SK-N-SH (cell line): ENCODE measurements around the gene IRF2. TPM values are rescaled to one million over a fixed set of nuclear protein-coding genes. Genes with fewer than 3 reads are reported as not detected.

Source experiments
- CTCF ChIA-PET: fragments of 300-600, 350-600 bp; formaldehyde crosslinking; extraction: SDS; loops from one replicate; lab custom pipeline; 2021; lab: Yijun Ruan, JAX
- POLR2A ChIA-PET: fragments of 350-600 bp; sonication (Branson Sonifier 250); formaldehyde crosslinking; extraction: SDS; loops from one replicate; lab custom pipeline; 2020; ENCODE audit warnings: antibody characterized with exemption, inconsistent platforms; lab: Yijun Ruan, JAX
- DNase-seq: peaks from one replicate; pipeline ENCODE4 v3.0.0; 2012
- H2AFZ ChIP-seq: fragments of 200-600 bp; sonication (generic); 2 replicates; pipeline ENCODE4 v1.8.1; 2016; ENCODE audit warnings: antibody characterized with exemption, mild to moderate bottlenecking, low read depth
- H3F3A ChIP-seq: fragments of 200-600 bp; sonication (generic); replicated peaks from 2 replicates; pipeline ENCODE3; 2016; ENCODE audit warnings: antibody characterized with exemption, mild to moderate bottlenecking; ENCODE audit not compliant: insufficient read depth
- H3K27ac ChIP-seq, 2 experiments: fragments of 200-500 bp in 1 of 2; fragments of 200-600 bp in 1 of 2; sonication (Bioruptor generic) in 1 of 2; sonication (generic), shearing (Covaris generic) in 1 of 2; 2 replicates each; pipeline versions ENCODE4 v1.5.1 to v1.6.1; 2014 to 2016; ENCODE audit warnings: low read depth in 2 of 2, inconsistent platforms in 1 of 2, low read length in 1 of 2, mild to moderate bottlenecking in 1 of 2, mixed read lengths in 1 of 2
- H3K27me3 ChIP-seq: fragments of 200-600 bp; sonication (generic), shearing (Covaris generic); 2 replicates; pipeline ENCODE4 v1.6.1; 2016; ENCODE audit warnings: mixed run types; ENCODE audit not compliant: insufficient read depth
- H3K36me3 ChIP-seq, 2 experiments: fragments of 200-500 bp in 1 of 2; fragments of 200-600 bp in 1 of 2; sonication (Bioruptor generic) in 1 of 2; sonication (generic) in 1 of 2; replicated peaks in 1 of 2; 2 replicates each; pipeline versions ENCODE3 to v1.5.1; 2014 to 2016; ENCODE audit warnings: low read length in 1 of 2, mild to moderate bottlenecking in 1 of 2; ENCODE audit not compliant: insufficient read depth in 2 of 2, control insufficient read depth in 1 of 2
- H3K4me1 ChIP-seq, 2 experiments: fragments of 200-500 bp in 1 of 2; fragments of 200-600 bp in 1 of 2; sonication (Bioruptor generic) in 1 of 2; sonication (generic), shearing (Covaris generic) in 1 of 2; 2 replicates each; pipeline versions ENCODE4 v1.5.1 to v1.6.1; 2014 to 2016; ENCODE audit warnings: low read depth in 1 of 2, low read length in 1 of 2, mixed run types in 1 of 2; ENCODE audit not compliant: insufficient read depth in 2 of 2, control insufficient read depth in 1 of 2
- H3K4me2 ChIP-seq: fragments of 200-600 bp; sonication (generic), shearing (Covaris generic); 2 replicates; pipeline ENCODE4 v1.6.1; 2017; ENCODE audit warnings: mixed run types
- H3K4me3 ChIP-seq, 2 experiments: fragments of 200-500 bp in 1 of 2; fragments of 200-600 bp in 1 of 2; sonication (Bioruptor generic) in 1 of 2; sonication (generic), shearing (Covaris generic) in 1 of 2; 2 replicates each; pipeline versions ENCODE4 v1.5.1 to v1.8.1; 2014 to 2016; ENCODE audit warnings: low read depth in 2 of 2, inconsistent platforms in 1 of 2, low read length in 1 of 2, mild to moderate bottlenecking in 1 of 2, mixed read lengths in 1 of 2, moderate library complexity in 1 of 2
- H3K79me2 ChIP-seq: fragments of 200-600 bp; sonication (generic); 2 replicates; pipeline ENCODE4 v1.8.1; 2017; ENCODE audit warnings: mild to moderate bottlenecking; ENCODE audit not compliant: insufficient read depth
- H3K9ac ChIP-seq: fragments of 200-600 bp; sonication (generic); 2 replicates; pipeline ENCODE4 v1.6.1; 2017; ENCODE audit warnings: mixed run types
- H3K9me2 ChIP-seq: fragments of 200-600 bp; sonication (generic); 2 replicates; pipeline ENCODE4 v1.6.1; 2017; ENCODE audit warnings: mixed run types
- H3K9me3 ChIP-seq: fragments of 200-600 bp; sonication (generic); 2 replicates; pipeline ENCODE4 v1.6.1; 2017; ENCODE audit warnings: mixed run types, mild to moderate bottlenecking, moderate library complexity
- H4K20me1 ChIP-seq: fragments of 200-600 bp; sonication (generic); 2 replicates; pipeline ENCODE4 v1.6.1; 2017; ENCODE audit warnings: mild to moderate bottlenecking, mixed run types; ENCODE audit not compliant: insufficient read depth
- EP300 ChIP-seq, 2 experiments: IDR thresholded peaks; 2 replicates each; pipeline versions ENCODE4 v1.4.0 to v1.6.1; 2012; ENCODE audit warnings: borderline replicate concordance in 1 of 2, low read depth in 1 of 2, low read length in 1 of 2
- GABPA ChIP-seq: IDR thresholded peaks from 2 replicates; pipeline ENCODE4 v1.4.0; 2012; ENCODE audit warnings: low read depth, mild to moderate bottlenecking
- IRF3 ChIP-seq: fragments of 150-350 bp; IDR thresholded peaks from 2 replicates; pipeline ENCODE4 v1.6.1; 2016; ENCODE audit warnings: mild to moderate bottlenecking, low read depth, low read length
- JUND ChIP-seq: IDR thresholded peaks from 2 replicates; pipeline ENCODE4 v1.4.0; 2012
- MEF2A ChIP-seq: IDR thresholded peaks from 2 replicates; pipeline ENCODE4 v1.4.0; 2012; ENCODE audit warnings: low read depth, borderline replicate concordance
- POLR2AphosphoS5 ChIP-seq: IDR thresholded peaks from 2 replicates; pipeline ENCODE4 v1.6.1; 2012; ENCODE audit warnings: low read depth, low read length
- RAD21 ChIP-seq: IDR thresholded peaks from 2 replicates; pipeline ENCODE4 v1.6.1; 2012; ENCODE audit warnings: mild to moderate bottlenecking, low read length
- RXRA ChIP-seq: IDR thresholded peaks from 2 replicates; pipeline ENCODE4 v1.4.0; 2012; ENCODE audit warnings: low read depth, mild to moderate bottlenecking, borderline replicate concordance
- SIN3A ChIP-seq: IDR thresholded peaks from 2 replicates; pipeline ENCODE4 v1.6.1; 2012; ENCODE audit warnings: low read depth, mild to moderate bottlenecking, low read length, moderate library complexity, borderline replicate concordance
- SMC3 ChIP-seq: IDR thresholded peaks from 2 replicates; pipeline ENCODE4 v1.6.1; 2012; ENCODE audit warnings: low read depth, low read length, improper control_type of control experiment
- TCF12 ChIP-seq: IDR thresholded peaks from 2 replicates; pipeline ENCODE4 v1.4.0; 2012
- TEAD4 ChIP-seq: IDR thresholded peaks from 2 replicates; pipeline ENCODE4 v1.4.0; 2012; ENCODE audit warnings: mild to moderate bottlenecking, borderline replicate concordance; ENCODE audit not compliant: insufficient read depth
- USF1 ChIP-seq: IDR thresholded peaks from 2 replicates; pipeline ENCODE4 v1.4.0; 2012; ENCODE audit warnings: low read depth, borderline replicate concordance
- WGBS: methylation state at CpG from one replicate; pipeline ENCODE4 v1.1.6; 2017; ENCODE audit warnings: low lambda C conversion rate; 5-methylcytosine and 5-hydroxymethylcytosine counted together
- polyA plus RNA-seq, 3 experiments: library from polyadenylated mRNA; depleted of rRNA; stranded (reverse); fragments of >200 nt; gene quantifications; 2 replicates each; pipeline ENCODE4 v1.2.3, GENCODE V29; 2012
- TF ChIP-seq, protein P1 (sequence below): fragments of 150-350 bp; IDR thresholded peaks from 2 replicates; pipeline ENCODE4 v1.6.1; 2017; ENCODE audit warnings: antibody characterized with exemption, low read length, low read depth, borderline replicate concordance
- TF ChIP-seq, protein P2 (sequence below): IDR thresholded peaks from 2 replicates; pipeline ENCODE4 v1.4.0; 2012; ENCODE audit warnings: low read depth, borderline replicate concordance

IRF2 gene
- polyA plus RNA-seq, 1 of the 3 experiments (the other 2 are of a cell fraction) = 23.3 TPM

DNA sequence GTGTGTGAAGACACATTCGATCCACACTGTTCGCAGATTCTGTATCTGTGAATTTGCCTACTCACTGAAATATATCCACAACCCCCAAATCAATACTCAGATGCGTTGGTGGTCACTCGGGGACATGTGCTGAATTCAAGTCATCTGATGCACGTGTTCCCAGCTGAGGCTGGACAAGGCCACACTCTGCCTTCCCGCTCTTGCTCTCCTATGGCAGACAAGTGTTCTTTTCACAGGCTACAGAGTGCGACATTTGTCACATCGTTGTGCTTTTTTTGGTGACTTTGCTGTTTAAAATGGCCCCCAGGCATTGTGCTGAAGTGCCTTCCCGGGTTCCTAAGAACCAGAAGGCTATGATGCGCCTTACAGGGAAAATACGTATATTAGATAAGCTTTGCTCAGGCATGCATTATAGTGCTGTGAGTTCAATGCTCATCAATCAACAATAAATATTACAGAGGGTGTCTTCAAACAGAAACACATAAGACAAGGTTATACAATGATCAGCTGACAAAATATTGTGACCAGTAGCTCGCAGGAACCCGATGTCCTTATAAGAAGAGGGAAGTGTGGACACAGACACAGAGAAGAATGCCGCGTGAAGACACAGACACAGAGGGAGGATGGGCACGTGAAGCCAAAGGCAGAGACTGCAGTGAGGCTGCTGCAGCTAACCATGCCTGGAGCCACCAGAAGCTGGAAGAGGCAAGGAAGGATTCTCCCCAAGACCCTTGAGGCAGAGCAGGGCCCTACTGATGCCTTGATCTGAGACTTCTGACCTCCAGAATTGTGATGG is 42.0 kb downstream of the IRF2 start (continued):
- TF ChIP-seq IRF3 (no peak), SIN3A (no peak)

DNA sequence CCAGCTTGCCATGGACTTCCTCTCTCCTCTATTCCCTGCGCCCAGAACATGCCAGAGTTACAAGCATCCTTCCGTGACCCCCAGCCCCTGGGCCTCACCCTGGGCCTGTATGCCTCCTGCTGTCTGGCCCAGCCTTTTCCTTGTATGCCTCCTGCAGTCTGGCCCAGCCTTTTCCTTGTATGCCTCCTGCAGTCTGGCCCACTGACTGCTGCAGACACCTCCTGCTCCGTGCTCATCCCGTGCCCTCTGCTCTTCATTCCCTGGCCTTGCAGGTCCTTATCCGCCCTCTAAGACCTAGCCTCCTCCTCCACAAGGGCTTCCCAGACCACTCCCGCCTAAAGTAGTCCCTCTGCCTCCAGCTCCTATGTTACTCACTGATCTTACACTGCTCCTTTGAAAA is 44.2 kb downstream of the IRF2 start:
- Histone ChIP-seq H3K36me3 (peaks cover 6 to 9% of the 10 kb centered on the region in 2 experiments), H3K9me2 (no peaks in the 10 kb centered on the region), H3K4me1 (peaks cover 6 to 17% of the 10 kb centered on the region in 2 experiments; a peak in 3 of 4 replicates), H3K79me2 (peaks cover 46% of the 10 kb centered on the region), H3K4me3 (no peak overlapping the region), H4K20me1 (peaks cover 20% of the 10 kb centered on the region; the same call in 1 of the 2 replicates), H3K9me3 (no peaks in the 10 kb centered on the region), H3K9ac (no peak overlapping the region), H3F3A (peaks cover 9% of the 10 kb centered on the region), H3K27me3 (no peaks in the 10 kb centered on the region), H3K27ac (no peak overlapping the region), H3K4me2 (no peak overlapping the region), H2AFZ (no peak overlapping the region)
- 98% methylated on average over 6 of the region's 6 CpGs for WGBS
- TF ChIP-seq GABPA (no peak), USF1 (no peak), RAD21 (no peak), IRF3 (no peak), SMC3 (no peak), TCF12 (no peak), RXRA (no peak), JUND (no peak), EP300 (IDR thresholded peaks at IDR 0.05; ENCODE audit: borderline replicate concordance in 1 of 2, low read depth in 1 of 2, low read length in 1 of 2) (no peak), POLR2AphosphoS5 (no peak), SIN3A (no peak), TEAD4 (no peak), MEF2A (no peak)
- TF ChIP-seq, protein P1, sequence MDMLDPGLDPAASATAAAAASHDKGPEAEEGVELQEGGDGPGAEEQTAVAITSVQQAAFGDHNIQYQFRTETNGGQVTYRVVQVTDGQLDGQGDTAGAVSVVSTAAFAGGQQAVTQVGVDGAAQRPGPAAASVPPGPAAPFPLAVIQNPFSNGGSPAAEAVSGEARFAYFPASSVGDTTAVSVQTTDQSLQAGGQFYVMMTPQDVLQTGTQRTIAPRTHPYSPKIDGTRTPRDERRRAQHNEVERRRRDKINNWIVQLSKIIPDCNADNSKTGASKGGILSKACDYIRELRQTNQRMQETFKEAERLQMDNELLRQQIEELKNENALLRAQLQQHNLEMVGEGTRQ = no peak
- TF ChIP-seq, protein P2, sequence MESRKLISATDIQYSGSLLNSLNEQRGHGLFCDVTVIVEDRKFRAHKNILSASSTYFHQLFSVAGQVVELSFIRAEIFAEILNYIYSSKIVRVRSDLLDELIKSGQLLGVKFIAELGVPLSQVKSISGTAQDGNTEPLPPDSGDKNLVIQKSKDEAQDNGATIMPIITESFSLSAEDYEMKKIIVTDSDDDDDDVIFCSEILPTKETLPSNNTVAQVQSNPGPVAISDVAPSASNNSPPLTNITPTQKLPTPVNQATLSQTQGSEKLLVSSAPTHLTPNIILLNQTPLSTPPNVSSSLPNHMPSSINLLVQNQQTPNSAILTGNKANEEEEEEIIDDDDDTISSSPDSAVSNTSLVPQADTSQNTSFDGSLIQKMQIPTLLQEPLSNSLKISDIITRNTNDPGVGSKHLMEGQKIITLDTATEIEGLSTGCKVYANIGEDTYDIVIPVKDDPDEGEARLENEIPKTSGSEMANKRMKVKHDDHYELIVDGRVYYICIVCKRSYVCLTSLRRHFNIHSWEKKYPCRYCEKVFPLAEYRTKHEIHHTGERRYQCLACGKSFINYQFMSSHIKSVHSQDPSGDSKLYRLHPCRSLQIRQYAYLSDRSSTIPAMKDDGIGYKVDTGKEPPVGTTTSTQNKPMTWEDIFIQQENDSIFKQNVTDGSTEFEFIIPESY = no peak
- CTCF ChIA-PET = interaction anchor here (0.6 to 1.4 kb wide), 2 partner anchors 11 to 1590 kb away, joined by 3 to 4 read pairs; no protein-coding TSS in a partner anchor
- POLR2A ChIA-PET = no interaction called here
- no peak for DNase-seq
